IMR-90 (cell line): ENCODE data around the gene GSTM1. TPM values are rescaled to one million over a fixed set of nuclear protein-coding genes. Genes with fewer than 3 reads are reported as not detected.

Experiments
- ATAC-seq: fragments of 200-7000 bp; cut with Tn5 transposase; 2 replicates; pipeline ENCODE4 v1.9.1; 2020; ENCODE audit warnings: low read depth, mild to moderate bottlenecking, moderate library complexity
- BruUV-seq: library from RNA; stranded (reverse); fragments of 400-500 nt; replicated peaks from 2 replicates; lab custom pipeline; 2021; lab: Mats Ljungman, UMichigan
- CTCF ChIA-PET: fragments of 300-600 bp; formaldehyde crosslinking; extraction: SDS; loops from one replicate; lab custom pipeline; 2021; ENCODE audit warnings: antibody characterized with exemption; lab: Yijun Ruan, JAX
- POLR2A ChIA-PET: fragments of 300-600 bp; sonication (Branson Sonifier 250); formaldehyde crosslinking; loops from one replicate; lab custom pipeline; 2022; ENCODE audit warnings: antibody characterized with exemption; ENCODE audit not compliant: unreplicated experiment; lab: Charles Lee
- DNase-seq: peaks from one replicate; pipeline ENCODE4 v3.0.0; 2013
- H2AFZ ChIP-seq: replicated peaks from 2 replicates; pipeline ENCODE3; 2013; ENCODE audit warnings: low read length, mild to moderate bottlenecking; ENCODE audit not compliant: poor library complexity
- H2AK5ac ChIP-seq: 2 replicates; pipeline ENCODE4 v1.6.1; 2013; ENCODE audit warnings: low read depth, low read length, inconsistent platforms
- H2AK9ac ChIP-seq: replicated peaks from 2 replicates; pipeline ENCODE3; 2013; ENCODE audit warnings: mild to moderate bottlenecking, low read depth, low read length, moderate library complexity; ENCODE audit not compliant: poor library complexity
- H2BK120ac ChIP-seq: 2 replicates; pipeline ENCODE4 v1.6.1; 2013; ENCODE audit warnings: low read depth, low read length, inconsistent platforms
- H2BK15ac ChIP-seq: 3 replicates; pipeline ENCODE4 v1.6.1; 2013; ENCODE audit warnings: low read depth, low read length, inconsistent platforms
- H2BK20ac ChIP-seq: 2 replicates; pipeline ENCODE4 v1.6.1; 2013; ENCODE audit warnings: low read depth, mild to moderate bottlenecking, inconsistent platforms, low read length, moderate library complexity
- H2BK5ac ChIP-seq: 2 replicates; pipeline ENCODE4 v1.6.1; 2013; ENCODE audit warnings: mild to moderate bottlenecking, low read depth, low read length, inconsistent platforms; ENCODE audit not compliant: poor library complexity, severe bottlenecking
- H3K14ac ChIP-seq: replicated peaks from 2 replicates; pipeline ENCODE4 v1.6.1; 2013; ENCODE audit warnings: low read depth, low read length, inconsistent platforms
- H3K18ac ChIP-seq: 2 replicates; pipeline ENCODE4 v1.6.1; 2013; ENCODE audit warnings: low read depth, low read length, control low read depth
- H3K23ac ChIP-seq: 2 replicates; pipeline ENCODE4 v1.6.1; 2013; ENCODE audit warnings: low read depth, low read length, inconsistent platforms
- H3K27ac ChIP-seq: 2 replicates; pipeline ENCODE4 v1.5.1; 2013; ENCODE audit warnings: mild to moderate bottlenecking, control low read depth, low read length; ENCODE audit not compliant: insufficient read depth
- H3K27me3 ChIP-seq: 2 replicates; pipeline ENCODE4 v1.6.1; 2013; ENCODE audit warnings: low read length; ENCODE audit not compliant: control insufficient read depth, insufficient read depth
- H3K36me3 ChIP-seq: 2 replicates; pipeline ENCODE4 v1.6.1; 2013; ENCODE audit warnings: low read length, mixed read lengths; ENCODE audit not compliant: control insufficient read depth, insufficient read depth
- H3K4ac ChIP-seq: 2 replicates; pipeline ENCODE4 v1.6.1; 2013; ENCODE audit warnings: low read depth, low read length, inconsistent platforms
- H3K4me1 ChIP-seq: 2 replicates; pipeline ENCODE4 v1.6.1; 2013; ENCODE audit warnings: low read length, mixed read lengths; ENCODE audit not compliant: control insufficient read depth, insufficient read depth
- H3K4me2 ChIP-seq: 2 replicates; pipeline ENCODE4 v1.6.1; 2013; ENCODE audit warnings: low read depth, mild to moderate bottlenecking, control low read depth, low read length, moderate library complexity
- H3K4me3 ChIP-seq: 2 replicates; pipeline ENCODE4 v1.5.1; 2013; ENCODE audit warnings: low read depth, mild to moderate bottlenecking, control low read depth, low read length, moderate library complexity; ENCODE audit not compliant: insufficient read depth
- H3K56ac ChIP-seq: 2 replicates; pipeline ENCODE4 v1.6.1; 2013; ENCODE audit warnings: low read length, inconsistent platforms; ENCODE audit not compliant: insufficient read depth; ENCODE audit errors: extremely low read depth
- H3K79me1 ChIP-seq, 2 experiments: 2 replicates each; pipeline ENCODE4 v1.6.1; 2013; ENCODE audit warnings: low read length in 2 of 2, inconsistent platforms in 1 of 2, low read depth in 1 of 2
- H3K9ac ChIP-seq: 2 replicates; pipeline ENCODE4 v1.6.1; 2013; ENCODE audit warnings: low read depth, low read length, control low read depth
- H3K9me1 ChIP-seq: 2 replicates; pipeline ENCODE4 v1.6.1; 2013; ENCODE audit warnings: low read length, inconsistent platforms; ENCODE audit not compliant: insufficient read depth
- H3K9me3 ChIP-seq: 2 replicates; pipeline ENCODE4 v1.6.1; 2013; ENCODE audit warnings: low read length; ENCODE audit not compliant: control insufficient read depth, insufficient read depth
- H4K20me1 ChIP-seq: 2 replicates; pipeline ENCODE4 v1.6.1; 2013; ENCODE audit warnings: low read length, inconsistent platforms; ENCODE audit not compliant: insufficient read depth
- H4K5ac ChIP-seq: 2 replicates; pipeline ENCODE4 v1.6.1; 2013; ENCODE audit warnings: mild to moderate bottlenecking, low read depth, low read length, control low read depth
- H4K8ac ChIP-seq, 2 experiments: 2 replicates each; pipeline ENCODE4 v1.6.1; 2013; ENCODE audit warnings: low read depth in 2 of 2, low read length in 2 of 2, control low read depth in 1 of 2, inconsistent platforms in 1 of 2
- H4K91ac ChIP-seq: 2 replicates; pipeline ENCODE4 v1.6.1; 2013; ENCODE audit warnings: low read depth, low read length, inconsistent platforms; ENCODE audit not compliant: insufficient read depth
- BHLHE40 ChIP-seq: fragments of 150-350 bp; IDR thresholded peaks from 2 replicates; pipeline ENCODE4 v1.6.1; 2016; ENCODE audit warnings: mild to moderate bottlenecking, low read depth, low read length
- CEBPB ChIP-seq: IDR thresholded peaks from 2 replicates; pipeline ENCODE4 v1.6.1; 2012; ENCODE audit warnings: low read depth, low read length, improper control_type of control experiment
- WGBS, 2 experiments: methylation state at CpG; one replicate each; pipeline versions ENCODE4 v1.1.5 to v1.1.7; 2013; ENCODE audit warnings: missing lambda C conversion rate in 2 of 2; ENCODE audit not compliant: insufficient read length in 1 of 2; ENCODE audit errors: extremely low coverage in 2 of 2; 5-methylcytosine and 5-hydroxymethylcytosine counted together
- dilution Hi-C: fragments of 300-500 bp; cut with HindIII; formaldehyde crosslinking; loops from one replicate; pipeline ENCODE4 v1.14.3; 2018; ENCODE audit warnings: low sequenced_read_pairs; ENCODE audit not compliant: unreplicated experiment
- in situ Hi-C: fragments of 300-500 bp; cut with MboI; formaldehyde crosslinking; loops from 3 replicates; pipeline ENCODE4 v1.14.3; 2019; ENCODE audit warnings: low sequenced_read_pairs, inconsistent platforms, mixed read lengths
- intact Hi-C: fragments of 100-400 bp; cut with micrococcal nuclease; formaldehyde crosslinking; loops from 2 replicates; pipeline ENCODE4 v1.10.0; 2022
- polyA plus RNA-seq, 3 experiments: library from polyadenylated mRNA; depleted of rRNA; stranded (reverse); fragments of >200 nt; gene quantifications; 2 replicates each; pipeline ENCODE4 v1.2.3, GENCODE V29; 2012; ENCODE audit warnings: low replicate concordance in 1 of 3
- total RNA-seq: library from RNA; depleted of rRNA; stranded (reverse); fragments of >200 nt; gene quantifications from 2 replicates; pipeline ENCODE4 v1.2.3, GENCODE V29; 2012

The GSTM1 gene
- total and polyA plus RNA-seq, 2 of the 4 experiments (the other 2 are of a cell fraction): not detected

DNA sequence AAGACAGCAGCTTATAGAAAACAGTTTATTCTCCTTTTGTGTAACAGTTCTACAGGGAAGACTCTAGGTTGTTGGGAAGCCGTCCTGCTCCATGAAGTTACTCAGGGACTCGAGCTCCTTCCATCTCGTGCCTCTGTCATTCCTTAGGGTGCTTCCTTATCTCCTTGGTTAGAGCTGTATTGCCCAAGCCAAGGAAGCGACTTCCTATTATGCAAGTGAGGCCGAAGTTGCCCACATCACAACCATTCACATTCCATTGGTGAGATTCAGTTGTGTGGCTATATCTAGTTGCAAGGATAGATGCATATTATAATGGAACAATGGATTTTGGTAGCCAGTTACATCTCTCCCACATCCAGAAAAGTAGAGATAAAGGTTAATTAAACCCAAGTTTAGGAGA, 33.4 kb downstream of the GSTM1 start:
- Histone ChIP-seq H4K5ac (no peak overlapping the region), H3K18ac (no peak overlapping the region), H2BK15ac (peak overlapping the region; percentile 74; the same call in 2 of the 3 replicates), H2BK120ac (peak overlapping the region; percentile 25; the same call in 1 of the 2 replicates), H3K56ac (no peak overlapping the region), H3K79me1 (no peaks in the 10 kb centered on the region), H3K27me3 (no peaks in the 10 kb centered on the region), H3K14ac (no peak overlapping the region), H4K20me1 (no peaks in the 10 kb centered on the region), H3K9me1 (0 out of 2 replicates have a peak, but pooled peaks cover 3% of the 10 kb centered on the region), H3K9ac (no peak overlapping the region), H3K4me3 (no peak overlapping the region), H2BK5ac (no peak overlapping the region), H4K91ac (0 out of 2 replicates have a peak overlapping the region, but pooled peaks have one; percentile 7), H3K4me1 (peaks cover 8% of the 10 kb centered on the region; the same call in 1 of the 2 replicates), H3K23ac (no peak overlapping the region), H3K9me3 (no peaks in the 10 kb centered on the region), H2AFZ (no peak overlapping the region), H4K8ac (no peak overlapping the region), H2AK9ac (no peak overlapping the region), H3K4ac (peak overlapping the region; percentile 50; the same call in 1 of the 2 replicates), H3K4me2 (no peak overlapping the region), H3K27ac (no peak overlapping the region), H2AK5ac (0 out of 2 replicates have a peak overlapping the region, but pooled peaks have one; percentile 58), H3K36me3 (no peaks in the 10 kb centered on the region), H2BK20ac (peak overlapping the region; percentile 52)
- in situ Hi-C loops (no loop called here), dilution Hi-C loops (no loop called here), intact Hi-C loops (loop anchor here (5.0 kb wide), 1 partner anchor 44 kb away; no protein-coding TSS in a partner anchor)
- POLR2A ChIA-PET: no interaction called here
- no TSS peak for BruUV-seq
- ATAC-seq (no peak), DNase-seq (peak; percentile 5)
- CTCF ChIA-PET: interaction anchor here (1.1 kb wide), 1 partner anchor 175 kb away, joined by 3 read pairs; no protein-coding TSS in a partner anchor
- TF ChIP-seq CEBPB (peak; percentile 39; the same call in 1 of the 2 replicates), BHLHE40 (no peak)
- whole genome bisulfite sequencing, 2 experiments: no CpG with 5 or more reads among the region's 5 CpGs
